CD4-positive, alpha-beta T cell treated with Interferon gamma for 1 hour (primary cell): ENCODE results near the gene HSPA14.
"Not testable (repeated sequence)": the region's sequence is repeated elsewhere in the genome, so short reads cannot be mapped to it uniquely, and the experiment has no call there.

Source experiments
- DNase-seq: peaks from one replicate; pipeline ENCODE4 v3.0.0-alpha.2; 2020

Gene HSPA14

GRCh38 chr10:14837757-14838581, at the start of gene HSPA14, which contains the start of the genes CDNF and MSANTD7:
Gene HSPA14, plus strand, starts transcription at chr10:14838306. Its CDS starts 97 bp downstream, at chr10:14838403.
Gene CDNF, minus strand, starts transcription at chr10:14838037. Its CDS starts 91 bp downstream, at chr10:14837946.
Gene MSANTD7, plus strand, starts transcription at chr10:14838306. Its CDS starts 3,979 bp downstream, at chr10:14842285.
- DNase-seq: peak; percentile 99

- DNase-seq: no peak
Observed at GRCh38 chr10:14798636-14799035, 39.5 kb upstream of the HSPA14 start.

GRCh38 chr10:14800397-14800796, 37.7 kb upstream of the HSPA14 start:
- no peak for DNase-seq

- DNase-seq: no peak
Observed at GRCh38 chr10:14801723-14802122, 36.4 kb upstream of the HSPA14 start.

GRCh38 chr10:14803827-14804226, 34.3 kb upstream of the HSPA14 start:
- DNase-seq: no peak

GRCh38 chr10:14806318-14806717, 31.8 kb upstream of the HSPA14 start:
- no peak for DNase-seq

- DNase-seq: no peak
Observed at GRCh38 chr10:14810969-14811953, 26.8 kb upstream of the HSPA14 start.

- no peak for DNase-seq
Observed at GRCh38 chr10:14812271-14812670, 25.8 kb upstream of the HSPA14 start.

- no peak for DNase-seq
Observed at GRCh38 chr10:14815681-14816080, 22.4 kb upstream of the HSPA14 start.

- not testable (repeated sequence) for DNase-seq
Observed at GRCh38 chr10:14816717-14817116, 21.4 kb upstream of the HSPA14 start.

GRCh38 chr10:14820010-14820774, 17.9 kb upstream of the HSPA14 start:
- DNase-seq: no peak

GRCh38 chr10:14820775-14821154, 17.3 kb upstream of the HSPA14 start:
- DNase-seq: no peak

- no peak for DNase-seq
Observed at GRCh38 chr10:14821635-14822375, 16.3 kb upstream of the HSPA14 start.

- peak; percentile 42 for DNase-seq
Observed at GRCh38 chr10:14822879-14823755, 15.0 kb upstream of the HSPA14 start.

GRCh38 chr10:14823966-14824365, 14.1 kb upstream of the HSPA14 start:
- DNase-seq: no peak

- no peak for DNase-seq
Observed at GRCh38 chr10:14826076-14826829, 11.9 kb upstream of the HSPA14 start.

- no peak for DNase-seq
Observed at GRCh38 chr10:14833106-14833505, 5.0 kb upstream of the HSPA14 start.

GRCh38 chr10:14836208-14836607, 1.9 kb upstream of the HSPA14 start:
- DNase-seq: no peak

GRCh38 chr10:14837003-14837756, 926 bp upstream of the HSPA14 start:
- no peak for DNase-seq
